A549 (cell line): ENCODE measurements around the gene RRAGA. TPM values are rescaled to one million over a fixed set of nuclear protein-coding genes. Genes with fewer than 3 reads are reported as not detected.

Experiments used
- ATAC-seq, 2 experiments: fragments of 200-7000 bp in 1 of 2; fragments of >200 bp in 1 of 2; cut with Nextera tagmentation in 1 of 2; cut with Tn5 transposase in 1 of 2; 3 replicates each; pipeline versions ENCODE4 v1.8.0 to v1.9.1; 2018 to 2020; ENCODE audit warnings: mild to moderate bottlenecking in 1 of 2, moderate library complexity in 1 of 2
- CTCF ChIA-PET: fragments of 300-600 bp; sonication (Branson Sonifier 250); formaldehyde crosslinking; extraction: SDS; loops from one replicate; lab custom pipeline; 2021; ENCODE audit warnings: antibody characterized with exemption, inconsistent platforms; lab: Yijun Ruan, JAX
- POLR2A ChIA-PET: fragments of 350-600 bp; formaldehyde crosslinking; extraction: SDS; loops from one replicate; lab custom pipeline; 2021; ENCODE audit warnings: antibody characterized with exemption, inconsistent platforms; lab: Yijun Ruan, JAX
- DNase-seq, 2 experiments: peaks; one replicate each; pipeline versions ENCODE4 v3.0.0 to v3.0.0-alpha.2; 2011 to 2016; ENCODE audit warnings: low read depth in 1 of 2, low spot score in 1 of 2
- FAIRE-seq: peaks from 2 replicates; lab custom pipeline; 2011; peaks lifted over from hg19 to GRCh38; lab: Jason Lieb, UNC
- H3K27ac ChIP-seq, 2 experiments: fragments of >200 bp; sonication (Bioruptor Twin); formaldehyde crosslinking; 3 replicates each; pipeline ENCODE4 v1.5.1; 2016 to 2017
- H3K4me1 ChIP-seq: fragments of >200 bp; sonication (Bioruptor Twin); formaldehyde crosslinking; 3 replicates; pipeline ENCODE4 v1.6.1; 2016
- H3K4me2 ChIP-seq: fragments of >200 bp; sonication (Bioruptor Twin); formaldehyde crosslinking; 3 replicates; pipeline ENCODE4 v1.6.1; 2016
- H3K4me3 ChIP-seq: fragments of >200 bp; sonication (Bioruptor Twin); formaldehyde crosslinking; 3 replicates; pipeline ENCODE4 v1.5.1; 2016
- H3K9me3 ChIP-seq: fragments of >200 bp; sonication (Bioruptor Twin); formaldehyde crosslinking; 3 replicates; pipeline ENCODE4 v1.6.1; 2016
- CHD2 ChIP-seq: fragments of 150-350 bp; IDR thresholded peaks from 2 replicates; pipeline ENCODE4 v1.6.1; 2014; ENCODE audit warnings: low read length; ENCODE audit not compliant: partially characterized antibody
- CHD4 ChIP-seq: fragments of 200-600 bp; sonication (generic); IDR thresholded peaks from 2 replicates; pipeline ENCODE4 v1.6.1; 2016; ENCODE audit warnings: antibody characterized with exemption, mild to moderate bottlenecking, borderline replicate concordance
- ESRRA ChIP-seq: fragments of 150-350 bp; IDR thresholded peaks from 2 replicates; pipeline ENCODE4 v1.6.1; 2014; ENCODE audit warnings: mild to moderate bottlenecking, low read length, borderline replicate concordance
- GATA3 ChIP-seq: IDR thresholded peaks from 2 replicates; pipeline ENCODE4 v1.6.1; 2012; ENCODE audit warnings: borderline replicate concordance
- HOXB13 ChIP-seq: fragments of 250-450 bp; sonication (Bioruptor Pico); IDR thresholded peaks from 2 replicates; pipeline ENCODE4 v1.5.0; 2020; ENCODE audit warnings: low read depth, mild to moderate bottlenecking, moderate library complexity
- JUN ChIP-seq, 2 experiments: fragments of >200 bp; sonication (Bioruptor Twin); formaldehyde crosslinking; IDR thresholded peaks; 2 replicates in 1 of 2; 3 replicates in 1 of 2; pipeline ENCODE4 v1.6.1; 2016 to 2017
- MYC ChIP-seq: IDR thresholded peaks from 2 replicates; pipeline ENCODE4 v1.6.1; 2012; ENCODE audit warnings: mild to moderate bottlenecking, inconsistent platforms, low read length, improper control_type of control experiment, borderline replicate concordance
- PHF8 ChIP-seq: fragments of 200-600 bp; sonication (generic); IDR thresholded peaks from 2 replicates; pipeline ENCODE4 v1.6.1; 2016; ENCODE audit warnings: low read depth, mild to moderate bottlenecking, antibody characterized with exemption, moderate library complexity, borderline replicate concordance
- POLR2A ChIP-seq: IDR thresholded peaks from 2 replicates; pipeline ENCODE4 v1.6.1; 2012; ENCODE audit warnings: mild to moderate bottlenecking, low read length
- RAD21 ChIP-seq, 2 experiments: fragments of >200 bp in 1 of 2; sonication (Bioruptor Twin) in 1 of 2; formaldehyde crosslinking in 1 of 2; IDR thresholded peaks in 1 of 2; conservative IDR thresholded peaks in 1 of 2; 2 replicates in 1 of 2; 3 replicates in 1 of 2; pipeline ENCODE4 v1.6.1; 2012 to 2018; ENCODE audit warnings: inconsistent platforms in 1 of 2
- RFX5 ChIP-seq: fragments of 450-650 bp; IDR thresholded peaks from 2 replicates; pipeline ENCODE4 v1.7.1; 2014; ENCODE audit warnings: antibody characterized with exemption, mild to moderate bottlenecking, moderate library complexity
- RNF2 ChIP-seq: fragments of 200-600 bp; sonication (generic); IDR thresholded peaks from 2 replicates; pipeline ENCODE4 v1.6.1; 2016; ENCODE audit warnings: low read depth, mild to moderate bottlenecking, antibody characterized with exemption, moderate library complexity, borderline replicate concordance
- SMC3 ChIP-seq: fragments of >200 bp; sonication (Bioruptor Twin); formaldehyde crosslinking; IDR thresholded peaks from 3 replicates; pipeline ENCODE4 v1.6.1; 2018; ENCODE audit warnings: inconsistent platforms
- ZSCAN20 ChIP-seq: fragments of 250-450 bp; sonication (Bioruptor Pico); IDR thresholded peaks from 2 replicates; pipeline ENCODE4 v1.8.0; 2022; ENCODE audit warnings: mild to moderate bottlenecking, moderate library complexity
- WGBS: methylation state at CpG from one replicate; pipeline ENCODE4 v1.1.6; 2017; ENCODE audit errors: missing lambda C conversion rate; 5-methylcytosine and 5-hydroxymethylcytosine counted together
- polyA minus RNA-seq: library from RNA; depleted of rRNA, polyadenylated mRNA; stranded (reverse); fragments of >200 nt; gene quantifications from 2 replicates; pipeline ENCODE4 v1.2.3, GENCODE V29; 2011; rRNA and poly(A)+ RNA removed
- polyA plus RNA-seq, 4 experiments: library from polyadenylated mRNA; depleted of rRNA in 3 of 4; stranded (reverse); fragments of >200 nt; fragmentation: RNase III in 1 of 4; extraction: RNeasy Plus Mini Kit Qiagen cat#74134 plus additional on column Dnase treatment in 1 of 4; gene quantifications; 2 replicates in 3 of 4; 3 replicates in 1 of 4; pipeline ENCODE4 v1.2.3, GENCODE V29; 2011 to 2017
- TF ChIP-seq, protein P1 (sequence below): fragments of >200 bp; sonication (Bioruptor Twin); formaldehyde crosslinking; IDR thresholded peaks from 3 replicates; pipeline ENCODE4 v1.6.1; 2016
- TF ChIP-seq, protein P2 (sequence below): fragments of 200-600 bp; sonication (generic); IDR thresholded peaks from 2 replicates; pipeline ENCODE4 v1.6.1; 2016; ENCODE audit warnings: antibody characterized with exemption, mild to moderate bottlenecking, moderate library complexity
- TF ChIP-seq, protein P3 (sequence below): IDR thresholded peaks from 2 replicates; pipeline ENCODE4 v1.6.1; 2012; ENCODE audit warnings: low read depth, borderline replicate concordance
- TF ChIP-seq, protein P4 (sequence below): IDR thresholded peaks from 2 replicates; pipeline ENCODE4 v1.6.1; 2012
- TF ChIP-seq, protein P5 (sequence below): fragments of >200 bp; sonication (Bioruptor Twin); formaldehyde crosslinking; IDR thresholded peaks from 3 replicates; pipeline ENCODE4 v1.5.1; 2016
- TF ChIP-seq, protein P6 (sequence below): fragments of 150-350 bp; IDR thresholded peaks from 2 replicates; pipeline ENCODE4 v1.6.1; 2014; ENCODE audit warnings: low read depth, mild to moderate bottlenecking, low read length

RRAGA gene, protein sequence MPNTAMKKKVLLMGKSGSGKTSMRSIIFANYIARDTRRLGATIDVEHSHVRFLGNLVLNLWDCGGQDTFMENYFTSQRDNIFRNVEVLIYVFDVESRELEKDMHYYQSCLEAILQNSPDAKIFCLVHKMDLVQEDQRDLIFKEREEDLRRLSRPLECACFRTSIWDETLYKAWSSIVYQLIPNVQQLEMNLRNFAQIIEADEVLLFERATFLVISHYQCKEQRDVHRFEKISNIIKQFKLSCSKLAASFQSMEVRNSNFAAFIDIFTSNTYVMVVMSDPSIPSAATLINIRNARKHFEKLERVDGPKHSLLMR
- polyA plus RNA-seq (2011; rRNA removed) (133 and 136 TPM in 2 replicates), polyA plus RNA-seq (2017; fragmentation: RNase III; extraction: RNeasy Plus Mini Kit Qiagen cat#74134 plus additional on column Dnase treatment) (106 to 117 TPM (median 115 TPM) in 3 replicates), polyA minus RNA-seq (76.7 and 96.9 TPM in 2 replicates)
- 74.1 and 93.8 TPM in 2 replicates for polyA plus RNA-seq (2012; cell fraction: cytosol; rRNA removed)
- polyA plus RNA-seq (2012; cell fraction: nucleus; rRNA removed), result 55.1 and 71.7 TPM in 2 replicates

DNA sequence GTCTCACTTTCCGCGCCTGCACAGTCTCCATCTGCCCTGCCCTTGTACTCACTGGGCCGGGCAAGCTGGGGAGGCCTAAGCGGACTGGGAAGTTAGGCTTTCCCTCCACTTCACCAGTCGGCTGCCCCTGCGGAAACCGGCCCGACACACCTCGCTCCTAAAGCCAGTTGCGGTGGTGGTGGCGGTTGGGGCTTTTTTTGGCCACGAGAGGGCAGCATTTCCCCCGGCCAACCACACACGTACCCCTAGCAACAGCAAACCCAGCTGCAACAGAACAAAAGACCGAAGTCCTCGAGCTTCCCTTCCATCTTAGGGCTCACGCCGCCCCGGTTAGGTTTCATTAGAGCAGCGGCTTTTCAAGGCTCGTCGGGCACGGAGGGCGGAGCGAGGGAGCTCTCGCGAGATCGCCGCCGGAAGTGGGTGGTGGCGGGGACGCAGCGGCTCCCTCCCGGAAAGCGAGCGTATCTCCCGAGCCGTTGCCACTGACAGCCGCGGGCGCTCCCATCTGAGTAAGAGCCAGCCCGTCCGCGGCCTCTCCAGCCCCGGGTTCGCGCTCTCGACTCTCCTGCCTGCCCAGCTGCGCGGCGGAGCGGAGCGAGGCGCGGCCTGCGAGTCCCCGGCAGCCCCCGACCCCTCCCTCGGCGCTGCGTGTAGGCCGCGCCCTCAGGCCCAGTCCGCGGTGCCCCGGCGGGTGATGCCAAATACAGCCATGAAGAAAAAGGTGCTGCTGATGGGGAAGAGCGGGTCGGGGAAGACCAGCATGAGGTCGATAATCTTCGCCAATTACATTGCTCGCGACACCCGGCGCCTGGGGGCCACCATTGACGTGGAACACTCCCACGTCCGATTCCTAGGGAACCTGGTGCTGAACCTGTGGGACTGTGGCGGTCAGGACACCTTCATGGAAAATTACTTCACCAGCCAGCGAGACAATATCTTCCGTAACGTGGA, at the start of gene RRAGA:
TSS of gene RRAGA (plus strand) at position 462 of the 951 bp plus-strand sequence. CDS start at position 695, 233 bp downstream.
- Histone ChIP-seq H3K9me3 (no peaks in the 10 kb centered on the region), H3K4me2 (peak within 1 kb of the TSS; percentile 93), H3K4me3 (peak within 1 kb of the TSS; percentile 82), H3K4me1 (peaks cover 21% of the 10 kb centered on the region), H3K27ac (peak within 1 kb of the TSS; percentile 92 to 95)
- DNase-seq (peak; percentile 94 to 97), FAIRE-seq (no peak), ATAC-seq (peak; percentile 90 to 93)
- ChIA-PET POLR2A (interaction anchor here (0.7 to 2.0 kb wide), 11 partner anchors 24 to 408 kb away, joined by 3 to 20 read pairs (median 4); partner anchors contain the start of genes DENND4C and RPS6), CTCF (interaction anchor here (0.5 to 5.3 kb wide), 37 partner anchors 10 to 938 kb away, joined by 3 to 57 read pairs (median 4); partner anchors contain the start of gene SAXO1)
- TF ChIP-seq, protein P1, sequence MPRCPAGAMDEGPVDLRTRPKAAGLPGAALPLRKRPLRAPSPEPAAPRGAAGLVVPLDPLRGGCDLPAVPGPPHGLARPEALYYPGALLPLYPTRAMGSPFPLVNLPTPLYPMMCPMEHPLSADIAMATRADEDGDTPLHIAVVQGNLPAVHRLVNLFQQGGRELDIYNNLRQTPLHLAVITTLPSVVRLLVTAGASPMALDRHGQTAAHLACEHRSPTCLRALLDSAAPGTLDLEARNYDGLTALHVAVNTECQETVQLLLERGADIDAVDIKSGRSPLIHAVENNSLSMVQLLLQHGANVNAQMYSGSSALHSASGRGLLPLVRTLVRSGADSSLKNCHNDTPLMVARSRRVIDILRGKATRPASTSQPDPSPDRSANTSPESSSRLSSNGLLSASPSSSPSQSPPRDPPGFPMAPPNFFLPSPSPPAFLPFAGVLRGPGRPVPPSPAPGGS, result peak; percentile 75; the same call in 2 of the 3 replicates
- TF ChIP-seq RAD21 (conservative IDR thresholded peaks at IDR 0.05 in 1 of 2, IDR thresholded peaks at IDR 0.05 in 1 of 2), result peak; percentile 56 to 80
- TF ChIP-seq RFX5, result peak; percentile 56; the same call in 1 of the 2 replicates
- no peak for TF ChIP-seq HOXB13 (CRISPR knock-in tag)
- 0 out of 2 replicates have a peak, but pooled peaks have one; percentile 10 for TF ChIP-seq MYC
- no peak for TF ChIP-seq ZSCAN20 (CRISPR knock-in tag)
- TF ChIP-seq POLR2A, result peak; percentile 98
- TF ChIP-seq, protein P2, sequence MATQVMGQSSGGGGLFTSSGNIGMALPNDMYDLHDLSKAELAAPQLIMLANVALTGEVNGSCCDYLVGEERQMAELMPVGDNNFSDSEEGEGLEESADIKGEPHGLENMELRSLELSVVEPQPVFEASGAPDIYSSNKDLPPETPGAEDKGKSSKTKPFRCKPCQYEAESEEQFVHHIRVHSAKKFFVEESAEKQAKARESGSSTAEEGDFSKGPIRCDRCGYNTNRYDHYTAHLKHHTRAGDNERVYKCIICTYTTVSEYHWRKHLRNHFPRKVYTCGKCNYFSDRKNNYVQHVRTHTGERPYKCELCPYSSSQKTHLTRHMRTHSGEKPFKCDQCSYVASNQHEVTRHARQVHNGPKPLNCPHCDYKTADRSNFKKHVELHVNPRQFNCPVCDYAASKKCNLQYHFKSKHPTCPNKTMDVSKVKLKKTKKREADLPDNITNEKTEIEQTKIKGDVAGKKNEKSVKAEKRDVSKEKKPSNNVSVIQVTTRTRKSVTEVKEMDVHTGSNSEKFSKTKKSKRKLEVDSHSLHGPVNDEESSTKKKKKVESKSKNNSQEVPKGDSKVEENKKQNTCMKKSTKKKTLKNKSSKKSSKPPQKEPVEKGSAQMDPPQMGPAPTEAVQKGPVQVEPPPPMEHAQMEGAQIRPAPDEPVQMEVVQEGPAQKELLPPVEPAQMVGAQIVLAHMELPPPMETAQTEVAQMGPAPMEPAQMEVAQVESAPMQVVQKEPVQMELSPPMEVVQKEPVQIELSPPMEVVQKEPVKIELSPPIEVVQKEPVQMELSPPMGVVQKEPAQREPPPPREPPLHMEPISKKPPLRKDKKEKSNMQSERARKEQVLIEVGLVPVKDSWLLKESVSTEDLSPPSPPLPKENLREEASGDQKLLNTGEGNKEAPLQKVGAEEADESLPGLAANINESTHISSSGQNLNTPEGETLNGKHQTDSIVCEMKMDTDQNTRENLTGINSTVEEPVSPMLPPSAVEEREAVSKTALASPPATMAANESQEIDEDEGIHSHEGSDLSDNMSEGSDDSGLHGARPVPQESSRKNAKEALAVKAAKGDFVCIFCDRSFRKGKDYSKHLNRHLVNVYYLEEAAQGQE, result peak; percentile 89
- TF ChIP-seq GATA3, result peak; percentile 49; the same call in 1 of the 2 replicates
- TF ChIP-seq CHD4, result no peak
- TF ChIP-seq PHF8, result peak; percentile 81
- no peak for TF ChIP-seq ESRRA
- TF ChIP-seq, protein P3, sequence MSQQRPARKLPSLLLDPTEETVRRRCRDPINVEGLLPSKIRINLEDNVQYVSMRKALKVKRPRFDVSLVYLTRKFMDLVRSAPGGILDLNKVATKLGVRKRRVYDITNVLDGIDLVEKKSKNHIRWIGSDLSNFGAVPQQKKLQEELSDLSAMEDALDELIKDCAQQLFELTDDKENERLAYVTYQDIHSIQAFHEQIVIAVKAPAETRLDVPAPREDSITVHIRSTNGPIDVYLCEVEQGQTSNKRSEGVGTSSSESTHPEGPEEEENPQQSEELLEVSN, result peak; percentile 78
- TF ChIP-seq, protein P4, sequence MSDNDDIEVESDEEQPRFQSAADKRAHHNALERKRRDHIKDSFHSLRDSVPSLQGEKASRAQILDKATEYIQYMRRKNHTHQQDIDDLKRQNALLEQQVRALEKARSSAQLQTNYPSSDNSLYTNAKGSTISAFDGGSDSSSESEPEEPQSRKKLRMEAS, result peak; percentile 85
- TF ChIP-seq SMC3, result peak; percentile 88
- TF ChIP-seq CHD2, result peak; percentile 93
- TF ChIP-seq, protein P5, sequence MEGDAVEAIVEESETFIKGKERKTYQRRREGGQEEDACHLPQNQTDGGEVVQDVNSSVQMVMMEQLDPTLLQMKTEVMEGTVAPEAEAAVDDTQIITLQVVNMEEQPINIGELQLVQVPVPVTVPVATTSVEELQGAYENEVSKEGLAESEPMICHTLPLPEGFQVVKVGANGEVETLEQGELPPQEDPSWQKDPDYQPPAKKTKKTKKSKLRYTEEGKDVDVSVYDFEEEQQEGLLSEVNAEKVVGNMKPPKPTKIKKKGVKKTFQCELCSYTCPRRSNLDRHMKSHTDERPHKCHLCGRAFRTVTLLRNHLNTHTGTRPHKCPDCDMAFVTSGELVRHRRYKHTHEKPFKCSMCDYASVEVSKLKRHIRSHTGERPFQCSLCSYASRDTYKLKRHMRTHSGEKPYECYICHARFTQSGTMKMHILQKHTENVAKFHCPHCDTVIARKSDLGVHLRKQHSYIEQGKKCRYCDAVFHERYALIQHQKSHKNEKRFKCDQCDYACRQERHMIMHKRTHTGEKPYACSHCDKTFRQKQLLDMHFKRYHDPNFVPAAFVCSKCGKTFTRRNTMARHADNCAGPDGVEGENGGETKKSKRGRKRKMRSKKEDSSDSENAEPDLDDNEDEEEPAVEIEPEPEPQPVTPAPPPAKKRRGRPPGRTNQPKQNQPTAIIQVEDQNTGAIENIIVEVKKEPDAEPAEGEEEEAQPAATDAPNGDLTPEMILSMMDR, result peak; percentile 79
- TF ChIP-seq, protein P6, sequence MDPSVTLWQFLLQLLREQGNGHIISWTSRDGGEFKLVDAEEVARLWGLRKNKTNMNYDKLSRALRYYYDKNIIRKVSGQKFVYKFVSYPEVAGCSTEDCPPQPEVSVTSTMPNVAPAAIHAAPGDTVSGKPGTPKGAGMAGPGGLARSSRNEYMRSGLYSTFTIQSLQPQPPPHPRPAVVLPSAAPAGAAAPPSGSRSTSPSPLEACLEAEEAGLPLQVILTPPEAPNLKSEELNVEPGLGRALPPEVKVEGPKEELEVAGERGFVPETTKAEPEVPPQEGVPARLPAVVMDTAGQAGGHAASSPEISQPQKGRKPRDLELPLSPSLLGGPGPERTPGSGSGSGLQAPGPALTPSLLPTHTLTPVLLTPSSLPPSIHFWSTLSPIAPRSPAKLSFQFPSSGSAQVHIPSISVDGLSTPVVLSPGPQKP, result 0 out of 2 replicates have a peak, but pooled peaks have one; percentile 19
- no peak for TF ChIP-seq RNF2
- TF ChIP-seq JUN (IDR thresholded peaks at IDR 0.05), result peak; percentile 69 to 87; a peak in 4 of 5 replicates
- WGBS, result under 1% methylated on average over 47 of the region's 82 CpGs
